Left ventricle myocardium inferior (tissue), 1 donor: ENCODE results near the gene MFF. TPM values are rescaled to one million over a fixed set of nuclear protein-coding genes. Genes with fewer than 3 reads are reported as not detected.

Source experiments
- DNase-seq: peaks from one replicate; pipeline ENCODE4 v3.0.0-alpha.2; 2020
- H3K27ac ChIP-seq: fragments of 200-600 bp; replicated peaks from 2 replicates; pipeline ENCODE4 v1.8.0; 2021
- H3K27me3 ChIP-seq: fragments of 200-600 bp; 2 replicates; pipeline ENCODE4 v1.8.0; 2021; ENCODE audit warnings: low read depth
- H3K36me3 ChIP-seq: fragments of 200-600 bp; 2 replicates; pipeline ENCODE4 v1.8.0; 2021
- H3K4me1 ChIP-seq: fragments of 200-600 bp; 2 replicates; pipeline ENCODE4 v1.8.0; 2021
- H3K4me3 ChIP-seq: fragments of 200-600 bp; 2 replicates; pipeline ENCODE4 v1.8.0; 2021; ENCODE audit warnings: mild to moderate bottlenecking, moderate library complexity
- H3K9me3 ChIP-seq: fragments of 200-600 bp; replicated peaks from 2 replicates; pipeline ENCODE4 v1.8.0; 2021
- intact Hi-C: fragments of 100-400 bp; cut with micrococcal nuclease; formaldehyde crosslinking; loops from one replicate; pipeline ENCODE4 v1.11.0; 2022
- total RNA-seq: library from RNA; stranded (reverse); fragmentation: NEBNext Ultra II Directional; extraction: Animal tissue kit (Norgen Biotek cat#: 25700); gene quantifications from one replicate; pipeline ENCODE4 v1.2.1, GENCODE V29; 2021
- TF ChIP-seq, protein P1 (sequence below): fragments of 200-600 bp; IDR thresholded peaks from 2 replicates; pipeline ENCODE4 v1.8.0; 2021; ENCODE audit warnings: antibody characterized with exemption, mild to moderate bottlenecking, borderline replicate concordance
- donor health status: DM: no; HTN: yes; CAD: no; lungs with severe emphysema.

Gene MFF
- total RNA-seq, 1 donor from 2014 or later: 88.0 TPM

- Histone ChIP-seq H3K36me3 (peaks cover 55% of the 10 kb centered on the region), H3K4me3 (no peak overlapping the region), H3K4me1 (no peaks in the 10 kb centered on the region), H3K9me3 (no peaks in the 10 kb centered on the region), H3K27me3 (no peaks in the 10 kb centered on the region), H3K27ac (no peak overlapping the region)
- TF ChIP-seq, protein P1, sequence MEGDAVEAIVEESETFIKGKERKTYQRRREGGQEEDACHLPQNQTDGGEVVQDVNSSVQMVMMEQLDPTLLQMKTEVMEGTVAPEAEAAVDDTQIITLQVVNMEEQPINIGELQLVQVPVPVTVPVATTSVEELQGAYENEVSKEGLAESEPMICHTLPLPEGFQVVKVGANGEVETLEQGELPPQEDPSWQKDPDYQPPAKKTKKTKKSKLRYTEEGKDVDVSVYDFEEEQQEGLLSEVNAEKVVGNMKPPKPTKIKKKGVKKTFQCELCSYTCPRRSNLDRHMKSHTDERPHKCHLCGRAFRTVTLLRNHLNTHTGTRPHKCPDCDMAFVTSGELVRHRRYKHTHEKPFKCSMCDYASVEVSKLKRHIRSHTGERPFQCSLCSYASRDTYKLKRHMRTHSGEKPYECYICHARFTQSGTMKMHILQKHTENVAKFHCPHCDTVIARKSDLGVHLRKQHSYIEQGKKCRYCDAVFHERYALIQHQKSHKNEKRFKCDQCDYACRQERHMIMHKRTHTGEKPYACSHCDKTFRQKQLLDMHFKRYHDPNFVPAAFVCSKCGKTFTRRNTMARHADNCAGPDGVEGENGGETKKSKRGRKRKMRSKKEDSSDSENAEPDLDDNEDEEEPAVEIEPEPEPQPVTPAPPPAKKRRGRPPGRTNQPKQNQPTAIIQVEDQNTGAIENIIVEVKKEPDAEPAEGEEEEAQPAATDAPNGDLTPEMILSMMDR: no peak
- no peak for DNase-seq
- intact Hi-C loops: no loop called here
Observed at GRCh38 chr2:227341553-227341952, 16.5 kb downstream of the MFF start.

- Histone ChIP-seq H3K27me3 (no peaks in the 10 kb centered on the region), H3K9me3 (no peaks in the 10 kb centered on the region), H3K4me1 (no peaks in the 10 kb centered on the region), H3K36me3 (peaks cover 65% of the 10 kb centered on the region), H3K27ac (no peak overlapping the region), H3K4me3 (no peak overlapping the region)
- TF ChIP-seq, protein P1: no peak
- intact Hi-C loops: no loop called here
- DNase-seq: no peak
Observed at GRCh38 chr2:227344231-227344630, 19.2 kb downstream of the MFF start.

DNA sequence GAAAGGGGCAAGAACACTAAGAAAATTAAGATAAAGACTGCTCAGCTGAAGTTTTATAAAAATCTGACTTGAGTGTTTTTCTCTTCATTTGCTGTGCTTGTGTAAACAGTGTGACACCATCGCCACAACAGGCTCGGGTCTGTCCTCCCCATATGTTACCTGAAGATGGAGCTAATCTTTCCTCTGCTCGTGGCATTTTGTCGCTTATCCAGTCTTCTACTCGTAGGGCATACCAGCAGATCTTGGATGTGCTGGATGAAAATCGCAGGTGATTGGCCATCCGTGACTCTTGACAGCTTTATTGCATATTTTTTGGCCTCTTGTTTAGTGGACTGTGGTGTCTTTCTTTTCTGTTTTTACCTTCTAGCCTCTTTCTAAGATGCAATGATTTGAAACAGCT lies 22.1 kb downstream of the MFF start:
- Histone ChIP-seq H3K4me1 (no peaks in the 10 kb centered on the region), H3K27me3 (no peaks in the 10 kb centered on the region), H3K9me3 (no peaks in the 10 kb centered on the region), H3K36me3 (peaks cover 54% of the 10 kb centered on the region), H3K4me3 (no peak overlapping the region), H3K27ac (no peak overlapping the region)
- TF ChIP-seq, protein P1: no peak
- intact Hi-C loops: no loop called here
- DNase-seq: no peak

GRCh38 chr2:227348324-227348723 lies 23.3 kb downstream of the MFF start:
- Histone ChIP-seq H3K4me3 (no peak overlapping the region), H3K27ac (no peak overlapping the region), H3K27me3 (no peaks in the 10 kb centered on the region), H3K9me3 (no peaks in the 10 kb centered on the region), H3K36me3 (peaks cover 53% of the 10 kb centered on the region), H3K4me1 (no peaks in the 10 kb centered on the region)
- intact Hi-C loops: no loop called here
- DNase-seq: no peak
- TF ChIP-seq, protein P1: no peak

- Histone ChIP-seq H3K36me3 (peaks cover 44% of the 10 kb centered on the region), H3K4me3 (no peak overlapping the region)
- DNase-seq: no peak
Observed at GRCh38 chr2:227349989-227350612, 25.1 kb downstream of the MFF start.

More at GRCh38 chr2:227349989-227350612, 25.1 kb downstream of the MFF start:
- Histone ChIP-seq H3K27ac (no peak overlapping the region), H3K4me1 (no peaks in the 10 kb centered on the region), H3K27me3 (no peaks in the 10 kb centered on the region), H3K9me3 (no peaks in the 10 kb centered on the region)
- intact Hi-C loops: no loop called here
- TF ChIP-seq, protein P1: no peak
